HCT116 (cell line): ENCODE data around the gene C8A. TPM values are rescaled to one million over a fixed set of nuclear protein-coding genes. Genes with fewer than 3 reads are reported as not detected.

Experiments used
- ATAC-seq: fragments of 200-7000 bp; cut with Tn5 transposase; 2 replicates; pipeline ENCODE4 v1.9.1; 2020; ENCODE audit warnings: mild to moderate bottlenecking, moderate library complexity
- BruUV-seq: library from RNA; stranded (reverse); fragments of 400-500 nt; replicated peaks from 2 replicates; lab custom pipeline; 2021; lab: Mats Ljungman, UMichigan
- CTCF ChIA-PET: fragments of 300-600 bp; sonication (Branson Sonifier 250); formaldehyde crosslinking; loops from one replicate; lab custom pipeline; 2021; ENCODE audit warnings: antibody characterized with exemption; lab: Charles Lee
- POLR2A ChIA-PET: fragments of 300-600, 350-600 bp; sonication (Branson Sonifier 250); formaldehyde crosslinking; loops from one replicate; lab custom pipeline; 2021; ENCODE audit warnings: antibody characterized with exemption; lab: Charles Lee
- RAD21 ChIA-PET, 2 experiments: fragments of 300-600 bp; sonication (Branson Sonifier 250); formaldehyde crosslinking; loops; one replicate each; lab custom pipeline; 2023; ENCODE audit warnings: low total read pairs in 2 of 2; ENCODE audit not compliant: uncharacterized antibody in 2 of 2, unreplicated experiment in 2 of 2, low non-redundant PET in 1 of 2; lab: Charles Lee
- DNase-seq: peaks from one replicate; pipeline ENCODE4 v3.0.0-alpha.2; 2010; ENCODE audit warnings: low read depth, low spot score
- H2AFZ ChIP-seq: fragments of 200-600 bp; shearing (Covaris generic), sonication (generic); 2 replicates; pipeline ENCODE4 v1.6.1; 2017; ENCODE audit warnings: low read depth, mixed run types, mixed read lengths, antibody characterized with exemption, low read length; ENCODE audit not compliant: poor library complexity, severe bottlenecking
- H3K27ac ChIP-seq: 2 replicates; pipeline ENCODE4 v1.5.1; 2012; ENCODE audit warnings: low read depth, low read length
- H3K27me3 ChIP-seq: fragments of 200-600 bp; sonication (generic); 2 replicates; pipeline ENCODE4 v1.6.1; 2016; ENCODE audit warnings: mixed run types, low read length, mixed read lengths; ENCODE audit not compliant: insufficient read depth
- H3K36me3 ChIP-seq, 2 experiments: fragments of 200-500 bp in 1 of 2; fragments of 200-600 bp in 1 of 2; sonication (Bioruptor generic) in 1 of 2; sonication (generic) in 1 of 2; 2 replicates each; pipeline versions ENCODE4 v1.5.1 to v1.6.1; 2014 to 2016; ENCODE audit warnings: low read length in 2 of 2, inconsistent platforms in 1 of 2, mixed read lengths in 1 of 2, mixed run types in 1 of 2; ENCODE audit not compliant: insufficient read depth in 2 of 2, control insufficient read depth in 1 of 2
- H3K4me1 ChIP-seq, 2 experiments: fragments of 200-600 bp in 1 of 2; sonication (generic) in 1 of 2; 2 replicates each; pipeline versions ENCODE4 v1.5.1 to v1.6.1; 2012 to 2017; ENCODE audit warnings: low read length in 2 of 2, inconsistent platforms in 1 of 2, mild to moderate bottlenecking in 1 of 2, mixed read lengths in 1 of 2, mixed run types in 1 of 2, moderate library complexity in 1 of 2; ENCODE audit not compliant: insufficient read depth in 2 of 2, control insufficient read depth in 1 of 2
- H3K4me2 ChIP-seq: fragments of 200-600 bp; sonication (generic); 2 replicates; pipeline ENCODE4 v1.6.1; 2017; ENCODE audit warnings: mixed run types, low read length, mixed read lengths
- H3K4me3 ChIP-seq, 2 experiments: fragments of 200-600 bp in 1 of 2; sonication (generic) in 1 of 2; replicated peaks in 1 of 2; 2 replicates each; pipeline ENCODE4 v1.5.1; 2011 to 2016; ENCODE audit warnings: low read length in 2 of 2, control low read depth in 1 of 2, low read depth in 1 of 2, mild to moderate bottlenecking in 1 of 2, mixed read lengths in 1 of 2, mixed run types in 1 of 2
- H3K79me2 ChIP-seq: fragments of 200-600 bp; sonication (generic); 2 replicates; pipeline ENCODE4 v1.6.1; 2017; ENCODE audit warnings: mild to moderate bottlenecking, mixed run types, low read length, moderate library complexity, mixed read lengths; ENCODE audit not compliant: insufficient read depth
- H3K9ac ChIP-seq: fragments of 200-600 bp; sonication (generic); 2 replicates; pipeline ENCODE4 v1.6.1; 2016; ENCODE audit warnings: low read length, mixed read lengths
- H3K9me2 ChIP-seq: fragments of 200-600 bp; sonication (generic), shearing (Covaris generic); 2 replicates; pipeline ENCODE4 v1.6.1; 2017; ENCODE audit warnings: mixed run types, mild to moderate bottlenecking, moderate library complexity; ENCODE audit not compliant: insufficient read depth
- H3K9me3 ChIP-seq, 2 experiments: fragments of 200-500 bp in 1 of 2; fragments of 200-600 bp in 1 of 2; sonication (Bioruptor generic) in 1 of 2; sonication (generic) in 1 of 2; 2 replicates each; pipeline ENCODE4 v1.6.1; 2014 to 2017; ENCODE audit warnings: low read length in 2 of 2, mixed read lengths in 2 of 2, inconsistent platforms in 1 of 2, low read depth in 1 of 2, mild to moderate bottlenecking in 1 of 2, mixed run types in 1 of 2, moderate library complexity in 1 of 2; ENCODE audit not compliant: control insufficient read depth in 1 of 2, insufficient read depth in 1 of 2
- H4K20me1 ChIP-seq: fragments of 200-600 bp; sonication (generic), shearing (Covaris generic); 2 replicates; pipeline ENCODE4 v1.6.1; 2017; ENCODE audit warnings: mixed run types, mild to moderate bottlenecking, moderate library complexity; ENCODE audit not compliant: insufficient read depth
- ATF3 ChIP-seq: IDR thresholded peaks from 2 replicates; pipeline ENCODE4 v1.6.1; 2012
- CBX3 ChIP-seq: IDR thresholded peaks from 2 replicates; pipeline ENCODE4 v1.6.1; 2012; ENCODE audit warnings: low read depth
- CEBPB ChIP-seq: IDR thresholded peaks from 2 replicates; pipeline ENCODE4 v1.6.1; 2012; ENCODE audit warnings: low read depth
- CTCF ChIP-seq, 3 experiments: fragments of 200-600 bp in 1 of 3; sonication (generic) in 1 of 3; IDR thresholded peaks in 2 of 3; conservative IDR thresholded peaks in 1 of 3; 2 replicates each; pipeline ENCODE4 v1.5.1; 2012 to 2017; ENCODE audit warnings: low read depth in 2 of 3, low read length in 2 of 3, antibody characterized with exemption in 1 of 3, borderline replicate concordance in 1 of 3, control low read depth in 1 of 3, mild to moderate bottlenecking in 1 of 3, mixed read lengths in 1 of 3, mixed run types in 1 of 3, moderate library complexity in 1 of 3; ENCODE audit not compliant: insufficient read depth in 1 of 3
- ELF1 ChIP-seq: IDR thresholded peaks from 2 replicates; pipeline ENCODE4 v1.6.1; 2012; ENCODE audit warnings: low read depth, borderline replicate concordance
- EZH2 ChIP-seq: fragments of 200-600 bp; sonication (generic); IDR thresholded peaks from 2 replicates; pipeline ENCODE4 v1.6.1; 2017; ENCODE audit warnings: antibody characterized with exemption, mixed run types
- FOSL1 ChIP-seq: IDR thresholded peaks from 2 replicates; pipeline ENCODE4 v1.6.1; 2012; ENCODE audit warnings: low read depth
- JUND ChIP-seq: IDR thresholded peaks from 2 replicates; pipeline ENCODE4 v1.6.1; 2012
- MAX ChIP-seq: IDR thresholded peaks from 2 replicates; pipeline ENCODE4 v1.6.1; 2012
- POLR2A ChIP-seq: IDR thresholded peaks from 2 replicates; pipeline ENCODE4 v1.7.0; 2011; ENCODE audit warnings: borderline replicate concordance; ENCODE audit not compliant: insufficient read depth, insufficient read length; ENCODE audit errors: extremely low read depth
- RAD21 ChIP-seq: IDR thresholded peaks from 2 replicates; pipeline ENCODE4 v1.6.1; 2012; ENCODE audit warnings: low read depth, mild to moderate bottlenecking
- REST ChIP-seq: IDR thresholded peaks from 2 replicates; pipeline ENCODE4 v1.6.1; 2012; ENCODE audit warnings: low read depth
- SP1 ChIP-seq: IDR thresholded peaks from 2 replicates; pipeline ENCODE4 v1.6.1; 2012; ENCODE audit warnings: low read depth
- SRF ChIP-seq: IDR thresholded peaks from 2 replicates; pipeline ENCODE4 v1.6.1; 2012; ENCODE audit warnings: low read depth
- TCF7L2 ChIP-seq: IDR thresholded peaks from 2 replicates; pipeline ENCODE4 v1.7.0; 2011; ENCODE audit warnings: borderline replicate concordance, inconsistent platforms; ENCODE audit not compliant: insufficient read depth, insufficient read length; ENCODE audit errors: extremely low read depth
- YY1 ChIP-seq: IDR thresholded peaks from 2 replicates; pipeline ENCODE4 v1.6.1; 2011; ENCODE audit warnings: low read length, low read depth, moderate library complexity, mild to moderate bottlenecking; ENCODE audit not compliant: insufficient replicate concordance; ENCODE audit errors: extremely low read depth
- ZBTB33 ChIP-seq: IDR thresholded peaks from 2 replicates; pipeline ENCODE4 v1.6.1; 2011; ENCODE audit warnings: mild to moderate bottlenecking, low read length, moderate library complexity; ENCODE audit not compliant: insufficient replicate concordance; ENCODE audit errors: extremely low read depth
- ZFX ChIP-seq: fragments of 450-650 bp; IDR thresholded peaks from 2 replicates; pipeline ENCODE4 v1.6.1; 2017
- ZNF274 ChIP-seq: fragments of 200-500 bp; sonication (Bioruptor generic); IDR thresholded peaks from 2 replicates; pipeline ENCODE4 v1.6.1; 2014; ENCODE audit warnings: mild to moderate bottlenecking, low read depth, low read length, inconsistent platforms
- intact Hi-C: fragments of 100-400 bp; cut with micrococcal nuclease; formaldehyde crosslinking; loops from 2 replicates; pipeline ENCODE4 v1.10.0; 2022
- total RNA-seq: library from RNA; stranded (reverse); gene quantifications from one replicate; pipeline ENCODE4 v1.2.1, GENCODE V29; 2021; ENCODE audit not compliant: unreplicated experiment

The C8A gene
- total RNA-seq, 1 experiment from 2014 or later = 0.10 TPM

GRCh38 chr1:56806804-56807203, 47.8 kb upstream of the C8A start:
- no TSS peak for BruUV-seq
- H3K79me2 ChIP-seq = no peaks in the 10 kb centered on the region
- DNase-seq (no peak), ATAC-seq (no peak)
- no peak overlapping the region for H3K27ac ChIP-seq
- ChIA-PET RAD21 (no interaction called here), CTCF (no interaction called here), POLR2A (no interaction called here)
- no peaks in the 10 kb centered on the region for H3K9me3 ChIP-seq
- H3K27me3 ChIP-seq = peaks cover 18% of the 10 kb centered on the region
- intact Hi-C loops = no loop called here
- no peaks in the 10 kb centered on the region for H3K9me2 ChIP-seq
- H3K4me3 ChIP-seq = no peak overlapping the region
- H3K4me1 ChIP-seq = no peaks in the 10 kb centered on the region
- H3K9ac ChIP-seq = no peak overlapping the region
- no peak for TF ChIP-seq ZBTB33
- TF ChIP-seq YY1 = no peak
- TF ChIP-seq EZH2 = no peak
- TF ChIP-seq SRF = no peak
- no peak for TF ChIP-seq RAD21
- no peak for TF ChIP-seq SP1
- TF ChIP-seq CBX3 = no peak
- no peak for TF ChIP-seq ZNF274
- TF ChIP-seq ZFX = no peak
- no peak for TF ChIP-seq CEBPB
- TF ChIP-seq ELF1 = no peak
- TF ChIP-seq MAX = no peak
- TF ChIP-seq TCF7L2 = no peak
- TF ChIP-seq FOSL1 = no peak
- no peak for TF ChIP-seq ATF3
- TF ChIP-seq POLR2A = no peak
- no peak for TF ChIP-seq JUND
- no peak for TF ChIP-seq REST
- TF ChIP-seq CTCF (IDR thresholded peaks at IDR 0.05 in 2 of 3, conservative IDR thresholded peaks at IDR 0.05 in 1 of 3; ENCODE audit: borderline replicate concordance in 1 of 3, insufficient read depth in 1 of 3, low read depth in 2 of 3, low read length in 2 of 3) = no peak
- H3K36me3 ChIP-seq = no peaks in the 10 kb centered on the region
- no peak overlapping the region for H3K4me2 ChIP-seq
- H2AFZ ChIP-seq = no peak overlapping the region
- H4K20me1 ChIP-seq = no peaks in the 10 kb centered on the region
